ENCODE data around the gene EPB41L3. TPM values are rescaled to one million over a fixed set of nuclear protein-coding genes. Genes with fewer than 3 reads are reported as not detected.

The EPB41L3 gene
- total RNA-seq, 1 experiment from 2014 or later: 0.36 TPM

- POLR2A ChIA-PET: no interaction called here
- no peak for ATAC-seq
- Histone ChIP-seq H3K27ac (ENCODE audit: low read length) (no peak overlapping the region), H3K4me3 (ENCODE audit: low read depth in 2 of 2, low read length in 2 of 2) (no peak overlapping the region), H3K27me3 (ENCODE audit: control insufficient read depth, insufficient read depth, low read length) (no peaks in the 10 kb centered on the region), H3K4me1 (ENCODE audit: control insufficient read depth, insufficient read depth, low read length) (no peaks in the 10 kb centered on the region), H3K36me3 (ENCODE audit: control insufficient read depth, insufficient read depth, low read length) (no peaks in the 10 kb centered on the region), H3K9me3 (ENCODE audit: control insufficient read depth, insufficient read depth, low read depth, low read length) (no peaks in the 10 kb centered on the region)
- no TSS peak for BruUV-seq (replicated peaks)
- no peak for TF ChIP-seq POLR2AphosphoS5 (IDR thresholded peaks at IDR 0.05; ENCODE audit: low read depth, low read length)
- TF ChIP-seq REST (IDR thresholded peaks at IDR 0.05; ENCODE audit: insufficient read depth in 1 of 2, low read depth in 2 of 2, low read length in 1 of 2): no peak
- no peak for TF ChIP-seq CTCF (IDR thresholded peaks at IDR 0.05)
- no peak for TF ChIP-seq TCF7L2 (IDR thresholded peaks at IDR 0.05; ENCODE audit: low read depth, low read length)
- TF ChIP-seq SIN3A (IDR thresholded peaks at IDR 0.05; ENCODE audit: borderline replicate concordance, insufficient read depth, low read depth, low read length): no peak
- CTCF ChIA-PET: no interaction called here
- intact Hi-C loops (cut with micrococcal nuclease; ENCODE audit: unreplicated experiment) (no loop called here), in situ Hi-C loops (cut with HindIII; ENCODE audit: low pct_unique_long_range_greater_than_20kb, low sequenced_read_pairs) (no loop called here)
- no peak for DNase-seq (ENCODE audit: low read depth, low spot score)
These were observed 90.8 kb downstream of the EPB41L3 start for GRCh38 chr18:5452943-5453443.

- ATAC-seq: no peak
- in situ Hi-C loops (cut with HindIII; ENCODE audit: low pct_unique_long_range_greater_than_20kb, low sequenced_read_pairs): no loop called here
- no TSS peak for BruUV-seq (replicated peaks)
- H3K9me3 ChIP-seq (ENCODE audit: control insufficient read depth, insufficient read depth, low read depth, low read length): no peaks in the 10 kb centered on the region
- POLR2A ChIA-PET: no interaction called here
- H3K4me3 ChIP-seq (ENCODE audit: low read depth in 2 of 2, low read length in 2 of 2): no peak overlapping the region
- no peaks in the 10 kb centered on the region for H3K27me3 ChIP-seq (ENCODE audit: control insufficient read depth, insufficient read depth, low read length)
- intact Hi-C loops (cut with micrococcal nuclease; ENCODE audit: unreplicated experiment): no loop called here
- CTCF ChIA-PET: interaction anchor here (0.6 kb wide), 2 partner anchors 38 to 489 kb away, joined by 4 to 5 read pairs; no protein-coding TSS in a partner anchor
- TF ChIP-seq REST (IDR thresholded peaks at IDR 0.05; ENCODE audit: insufficient read depth in 1 of 2, low read depth in 2 of 2, low read length in 1 of 2) (no peak), CTCF (IDR thresholded peaks at IDR 0.05) (no peak), SIN3A (IDR thresholded peaks at IDR 0.05; ENCODE audit: borderline replicate concordance, insufficient read depth, low read depth, low read length) (no peak), TCF7L2 (IDR thresholded peaks at IDR 0.05; ENCODE audit: low read depth, low read length) (no peak), POLR2AphosphoS5 (IDR thresholded peaks at IDR 0.05; ENCODE audit: low read depth, low read length) (no peak)
- no peak for DNase-seq (ENCODE audit: low read depth, low spot score)
- no peak overlapping the region for H3K27ac ChIP-seq (ENCODE audit: low read length)
- H3K4me1 ChIP-seq (ENCODE audit: control insufficient read depth, insufficient read depth, low read length): no peaks in the 10 kb centered on the region
- no peaks in the 10 kb centered on the region for H3K36me3 ChIP-seq (ENCODE audit: control insufficient read depth, insufficient read depth, low read length)
These were observed 91.9 kb downstream of the EPB41L3 start for GRCh38 chr18:5451871-5452270.
